NB4 (cell line): Measurements from ENCODE around the gene ALDH3A2.

Experiments used
- CTCF ChIP-seq: IDR thresholded peaks from one replicate; pipeline ENCODE4 v1.5.1; 2012; ENCODE audit warnings: low read depth, low read length
- MAX ChIP-seq: IDR thresholded peaks from 2 replicates; pipeline ENCODE4 v1.6.1; 2011; ENCODE audit warnings: low read depth, low read length
- POLR2A ChIP-seq: IDR thresholded peaks from 2 replicates; pipeline ENCODE4 v1.6.1; 2011; ENCODE audit warnings: mild to moderate bottlenecking; ENCODE audit not compliant: insufficient read length; ENCODE audit errors: extremely low read depth

- TF ChIP-seq CTCF: peak; percentile 10
- TF ChIP-seq POLR2A: no peak
- no peak for TF ChIP-seq MAX
Observed at GRCh38 chr17:19614900-19615299, 33.7 kb upstream of the ALDH3A2 start.
